ENCODE measurements around the gene SNX32. TPM values are rescaled to one million over a fixed set of nuclear protein-coding genes. Genes with fewer than 3 reads are reported as not detected.

SNX32 gene
- total RNA-seq, 4 donors from 2014 or later, result 0.33 to 0.78 (median 0.41) TPM

GRCh38 chr11:65798882-65799281 lies 34.9 kb upstream of the SNX32 start:
- WGBS, result 90% methylated on average over 8 of the region's 8 CpGs
- no peak overlapping the region for H3K27ac ChIP-seq (replicated peaks in 1 of 4)
- no peaks in the 10 kb centered on the region for H3K9me3 ChIP-seq
- TF ChIP-seq POLR2AphosphoS5 (IDR thresholded peaks at IDR 0.05) (no peak), POLR2A (IDR thresholded peaks at IDR 0.05; ENCODE audit: low read depth) (no peak), EP300 (IDR thresholded peaks at IDR 0.05) (no peak)
- TF ChIP-seq, protein P1, sequence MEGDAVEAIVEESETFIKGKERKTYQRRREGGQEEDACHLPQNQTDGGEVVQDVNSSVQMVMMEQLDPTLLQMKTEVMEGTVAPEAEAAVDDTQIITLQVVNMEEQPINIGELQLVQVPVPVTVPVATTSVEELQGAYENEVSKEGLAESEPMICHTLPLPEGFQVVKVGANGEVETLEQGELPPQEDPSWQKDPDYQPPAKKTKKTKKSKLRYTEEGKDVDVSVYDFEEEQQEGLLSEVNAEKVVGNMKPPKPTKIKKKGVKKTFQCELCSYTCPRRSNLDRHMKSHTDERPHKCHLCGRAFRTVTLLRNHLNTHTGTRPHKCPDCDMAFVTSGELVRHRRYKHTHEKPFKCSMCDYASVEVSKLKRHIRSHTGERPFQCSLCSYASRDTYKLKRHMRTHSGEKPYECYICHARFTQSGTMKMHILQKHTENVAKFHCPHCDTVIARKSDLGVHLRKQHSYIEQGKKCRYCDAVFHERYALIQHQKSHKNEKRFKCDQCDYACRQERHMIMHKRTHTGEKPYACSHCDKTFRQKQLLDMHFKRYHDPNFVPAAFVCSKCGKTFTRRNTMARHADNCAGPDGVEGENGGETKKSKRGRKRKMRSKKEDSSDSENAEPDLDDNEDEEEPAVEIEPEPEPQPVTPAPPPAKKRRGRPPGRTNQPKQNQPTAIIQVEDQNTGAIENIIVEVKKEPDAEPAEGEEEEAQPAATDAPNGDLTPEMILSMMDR (IDR thresholded peaks at IDR 0.05), result no peak
- DNase-seq (ENCODE audit: extremely low spot score), result no peak
- intact Hi-C loops (cut with DNase I), result no loop called here
- no peaks in the 10 kb centered on the region for H3K36me3 ChIP-seq
- H3K27me3 ChIP-seq, result peaks cover 0 to 99% (median 24%) of the 10 kb centered on the region in 4 donors
- H3K4me3 ChIP-seq, result no peak overlapping the region
- no peaks in the 10 kb centered on the region for H3K4me1 ChIP-seq

DNA sequence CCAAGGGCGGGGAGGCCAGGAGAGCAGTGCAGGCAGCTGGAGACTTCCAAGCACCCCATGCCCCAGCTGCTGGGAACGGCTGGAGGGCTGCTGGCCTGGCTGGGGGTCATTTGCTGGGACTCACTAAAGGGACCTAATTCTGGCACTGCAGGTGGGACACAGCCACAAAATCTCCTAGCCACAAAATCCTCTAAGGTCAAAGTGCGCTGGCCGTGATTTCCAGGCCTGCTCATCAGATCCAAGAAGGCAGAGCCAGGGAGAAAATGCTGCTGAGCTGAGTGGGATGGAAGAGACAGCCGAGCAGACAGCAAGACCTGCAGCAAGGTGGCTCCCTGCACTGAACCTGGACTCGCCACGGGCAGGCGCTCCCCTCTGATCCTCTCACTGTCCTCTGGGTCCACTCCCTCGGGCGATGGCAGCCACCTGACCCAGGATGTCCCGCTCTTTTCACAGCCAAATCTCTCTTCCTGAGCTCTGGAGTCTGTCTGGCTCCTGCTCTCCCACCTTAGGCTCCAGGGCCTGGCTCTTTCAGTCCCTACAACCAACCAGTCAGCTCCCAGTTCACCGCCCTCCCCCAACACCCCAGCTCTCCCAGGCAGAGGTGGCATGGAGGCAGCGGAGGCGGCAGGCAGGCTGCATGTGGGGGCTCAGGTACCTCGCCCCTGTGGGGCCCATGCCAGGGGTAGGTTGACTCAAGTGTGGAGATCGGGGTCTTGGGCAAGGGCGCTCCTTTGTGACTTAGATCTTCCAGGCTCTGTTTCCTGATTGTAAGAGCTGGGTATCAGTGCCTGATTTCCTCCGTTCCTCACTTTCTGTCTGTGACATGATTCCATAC lies 32.4 kb upstream of the SNX32 start:
- Histone ChIP-seq H3K27me3 (peaks cover 0 to 91% (median 27%) of the 10 kb centered on the region in 4 donors), H3K9me3 (no peaks in the 10 kb centered on the region)
- intact Hi-C loops (cut with DNase I), result no loop called here

GRCh38 chr11:65802841-65803240 lies 30.9 kb upstream of the SNX32 start:
- H3K36me3 ChIP-seq, result no peaks in the 10 kb centered on the region
- H3K27ac ChIP-seq (replicated peaks in 1 of 4), result no peak overlapping the region
- H3K4me3 ChIP-seq, result no peak overlapping the region
- H3K4me1 ChIP-seq, result no peaks in the 10 kb centered on the region
- 81% methylated on average over 9 of the region's 9 CpGs for WGBS
- intact Hi-C loops (cut with DNase I), result no loop called here
- peaks cover 0 to 76% (median 27%) of the 10 kb centered on the region in 4 donors for H3K27me3 ChIP-seq
- no peak for DNase-seq (ENCODE audit: extremely low spot score)
- H3K9me3 ChIP-seq, result no peaks in the 10 kb centered on the region
- TF ChIP-seq, protein P1 (IDR thresholded peaks at IDR 0.05), result no peak
- TF ChIP-seq POLR2A (IDR thresholded peaks at IDR 0.05; ENCODE audit: low read depth), result no peak

More for the DNA sequence above, 32.4 kb upstream of the SNX32 start:
- no peaks in the 10 kb centered on the region for H3K36me3 ChIP-seq
- DNase-seq (ENCODE audit: extremely low spot score), result no peak
- no peak overlapping the region for H3K4me3 ChIP-seq
- H3K4me1 ChIP-seq, result no peaks in the 10 kb centered on the region
- WGBS, result 83% methylated on average over 14 of the region's 18 CpGs
- TF ChIP-seq, protein P1 (IDR thresholded peaks at IDR 0.05), result no peak
- TF ChIP-seq POLR2A (IDR thresholded peaks at IDR 0.05; ENCODE audit: low read depth), result no peak
- no peak for TF ChIP-seq POLR2AphosphoS5 (IDR thresholded peaks at IDR 0.05)
- no peak overlapping the region for H3K27ac ChIP-seq (replicated peaks in 1 of 4)

DNA sequence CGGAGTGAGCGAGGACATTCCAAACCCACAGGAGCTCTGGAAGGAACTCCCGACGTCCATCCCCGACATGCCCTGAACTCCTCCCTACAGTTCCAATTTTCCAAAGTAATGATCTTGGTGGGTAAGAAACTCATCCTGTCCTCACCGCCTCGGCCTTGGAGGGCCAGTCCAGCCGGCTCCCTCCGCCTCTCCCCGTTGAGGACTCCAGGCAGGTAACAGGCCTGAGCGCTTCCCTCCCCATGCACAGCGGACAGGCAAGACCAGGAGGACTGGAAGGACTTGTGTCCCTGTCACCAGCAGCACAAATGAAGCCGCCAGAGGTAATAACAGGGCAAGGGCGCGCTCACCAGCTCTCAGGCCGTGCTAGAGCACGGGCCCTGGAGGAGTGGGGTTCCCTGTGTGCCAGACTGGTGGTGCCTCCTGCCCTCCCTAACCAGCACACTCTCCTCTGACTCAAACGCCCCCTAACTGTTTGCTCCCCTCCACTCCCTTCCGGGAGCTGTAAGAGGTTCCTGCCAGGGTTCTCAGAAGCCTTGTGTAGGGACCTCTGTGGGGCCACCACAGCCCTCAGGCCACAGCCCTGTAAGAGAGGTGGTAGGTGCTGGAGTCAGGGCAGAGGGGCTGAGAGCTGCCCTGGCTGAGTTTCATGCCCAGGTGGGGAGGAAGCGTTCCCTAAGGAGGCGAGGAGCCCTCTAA lies 29.8 kb upstream of the SNX32 start:
- no peak for DNase-seq (ENCODE audit: extremely low spot score)
- Histone ChIP-seq H3K27ac (replicated peaks in 1 of 4) (no peak overlapping the region), H3K36me3 (no peaks in the 10 kb centered on the region), H3K4me1 (no peaks in the 10 kb centered on the region), H3K4me3 (no peak overlapping the region), H3K27me3 (peaks cover 0 to 65% (median 27%) of the 10 kb centered on the region in 4 donors), H3K9me3 (no peaks in the 10 kb centered on the region)
- 60% methylated on average over 19 of the region's 21 CpGs for WGBS
- TF ChIP-seq, protein P1 (IDR thresholded peaks at IDR 0.05), result no peak
- intact Hi-C loops (cut with DNase I), result no loop called here
